A549 (cell line): ENCODE results near the gene RAB3GAP2. TPM values are rescaled to one million over a fixed set of nuclear protein-coding genes. Genes with fewer than 3 reads are reported as not detected.

Source experiments
- ATAC-seq, 2 experiments: fragments of 200-7000 bp in 1 of 2; fragments of >200 bp in 1 of 2; cut with Nextera tagmentation in 1 of 2; cut with Tn5 transposase in 1 of 2; 3 replicates each; pipeline versions ENCODE4 v1.8.0 to v1.9.1; 2018 to 2020; ENCODE audit warnings: mild to moderate bottlenecking in 1 of 2, moderate library complexity in 1 of 2
- CTCF ChIA-PET: fragments of 300-600 bp; sonication (Branson Sonifier 250); formaldehyde crosslinking; extraction: SDS; loops from one replicate; lab custom pipeline; 2021; ENCODE audit warnings: antibody characterized with exemption, inconsistent platforms; lab: Yijun Ruan, JAX
- POLR2A ChIA-PET: fragments of 350-600 bp; formaldehyde crosslinking; extraction: SDS; loops from one replicate; lab custom pipeline; 2021; ENCODE audit warnings: antibody characterized with exemption, inconsistent platforms; lab: Yijun Ruan, JAX
- DNase-seq, 2 experiments: peaks; one replicate each; pipeline versions ENCODE4 v3.0.0 to v3.0.0-alpha.2; 2011 to 2016; ENCODE audit warnings: low read depth in 1 of 2, low spot score in 1 of 2
- FAIRE-seq: peaks from 2 replicates; lab custom pipeline; 2011; peaks lifted over from hg19 to GRCh38; lab: Jason Lieb, UNC
- H3K27ac ChIP-seq, 2 experiments: fragments of >200 bp; sonication (Bioruptor Twin); formaldehyde crosslinking; 3 replicates each; pipeline ENCODE4 v1.5.1; 2016 to 2017
- H3K4me1 ChIP-seq: fragments of >200 bp; sonication (Bioruptor Twin); formaldehyde crosslinking; 3 replicates; pipeline ENCODE4 v1.6.1; 2016
- H3K4me2 ChIP-seq: fragments of >200 bp; sonication (Bioruptor Twin); formaldehyde crosslinking; 3 replicates; pipeline ENCODE4 v1.6.1; 2016
- H3K4me3 ChIP-seq: fragments of >200 bp; sonication (Bioruptor Twin); formaldehyde crosslinking; 3 replicates; pipeline ENCODE4 v1.5.1; 2016
- H3K9me3 ChIP-seq: fragments of >200 bp; sonication (Bioruptor Twin); formaldehyde crosslinking; 3 replicates; pipeline ENCODE4 v1.6.1; 2016
- CBX2 ChIP-seq: fragments of 200-600 bp; sonication (generic); IDR thresholded peaks from 2 replicates; pipeline ENCODE4 v1.6.1; 2016; ENCODE audit warnings: low read depth, mild to moderate bottlenecking, borderline replicate concordance
- CEBPB ChIP-seq, 2 experiments: fragments of >200 bp in 1 of 2; sonication (Bioruptor Twin) in 1 of 2; formaldehyde crosslinking in 1 of 2; IDR thresholded peaks; 2 replicates each; pipeline ENCODE4 v1.6.1; 2012 to 2016
- CHD2 ChIP-seq: fragments of 150-350 bp; IDR thresholded peaks from 2 replicates; pipeline ENCODE4 v1.6.1; 2014; ENCODE audit warnings: low read length; ENCODE audit not compliant: partially characterized antibody
- EHMT2 ChIP-seq: fragments of 200-600 bp; sonication (generic); IDR thresholded peaks from 2 replicates; pipeline ENCODE4 v1.6.1; 2016; ENCODE audit warnings: antibody characterized with exemption, low read depth, mild to moderate bottlenecking, moderate library complexity
- EP300 ChIP-seq, 2 experiments: fragments of >200 bp; sonication (Bioruptor Twin); formaldehyde crosslinking; IDR thresholded peaks; 2 replicates in 1 of 2; 3 replicates in 1 of 2; pipeline ENCODE4 v1.6.1; 2016 to 2017
- FOSL2 ChIP-seq, 2 experiments: fragments of 450-650 bp in 1 of 2; fragments of >200 bp in 1 of 2; sonication (Bioruptor Twin) in 1 of 2; formaldehyde crosslinking; IDR thresholded peaks; 2 replicates each; pipeline versions ENCODE4 v1.5.0 to v1.6.1; 2016 to 2020; ENCODE audit warnings: mild to moderate bottlenecking in 1 of 2, moderate library complexity in 1 of 2
- HDAC2 ChIP-seq: fragments of 200-600 bp; sonication (generic); IDR thresholded peaks from 2 replicates; pipeline ENCODE4 v1.6.1; 2016
- HEYL ChIP-seq: fragments of 250-450 bp; sonication (Bioruptor Pico); IDR thresholded peaks from 2 replicates; pipeline ENCODE4 v1.8.0; 2021; ENCODE audit warnings: mild to moderate bottlenecking, moderate library complexity
- HOXA7 ChIP-seq: fragments of 250-450 bp; sonication (Bioruptor Pico); IDR thresholded peaks from 2 replicates; pipeline ENCODE4 v1.5.0; 2020; ENCODE audit warnings: mild to moderate bottlenecking, moderate library complexity
- HOXB13 ChIP-seq: fragments of 250-450 bp; sonication (Bioruptor Pico); IDR thresholded peaks from 2 replicates; pipeline ENCODE4 v1.5.0; 2020; ENCODE audit warnings: low read depth, mild to moderate bottlenecking, moderate library complexity
- JUNB ChIP-seq: fragments of >200 bp; sonication (Bioruptor Twin); formaldehyde crosslinking; IDR thresholded peaks from 2 replicates; pipeline ENCODE4 v1.6.1; 2016
- KDM5A ChIP-seq: fragments of 200-600 bp; sonication (generic); IDR thresholded peaks from 2 replicates; pipeline ENCODE4 v1.6.1; 2016; ENCODE audit warnings: antibody characterized with exemption, mild to moderate bottlenecking
- MAFK ChIP-seq: fragments of 450-650 bp; IDR thresholded peaks from 2 replicates; pipeline ENCODE4 v1.6.1; 2014; ENCODE audit not compliant: partially characterized antibody
- MAZ ChIP-seq: fragments of 150-350 bp; IDR thresholded peaks from 2 replicates; pipeline ENCODE4 v1.6.1; 2014; ENCODE audit warnings: antibody characterized with exemption, low read depth, low read length, borderline replicate concordance
- NFE2L2 ChIP-seq: fragments of 150-350 bp; conservative IDR thresholded peaks from 2 replicates; pipeline ENCODE4 v1.6.1; 2014; ENCODE audit warnings: low read length
- NPAS2 ChIP-seq: fragments of 250-450 bp; sonication (Bioruptor Pico); IDR thresholded peaks from 2 replicates; pipeline ENCODE4 v1.8.0; 2022; ENCODE audit warnings: mild to moderate bottlenecking, moderate library complexity, borderline replicate concordance
- RARB ChIP-seq: fragments of 250-450 bp; sonication (Bioruptor Pico); IDR thresholded peaks from 2 replicates; pipeline ENCODE4 v1.8.0; 2021; ENCODE audit warnings: mild to moderate bottlenecking, moderate library complexity
- RCOR1 ChIP-seq: fragments of 150-350 bp; IDR thresholded peaks from 2 replicates; pipeline ENCODE4 v1.6.1; 2014; ENCODE audit warnings: antibody characterized with exemption, low read length, low read depth
- RFX5 ChIP-seq: fragments of 450-650 bp; IDR thresholded peaks from 2 replicates; pipeline ENCODE4 v1.7.1; 2014; ENCODE audit warnings: antibody characterized with exemption, mild to moderate bottlenecking, moderate library complexity
- ZFP36 ChIP-seq: fragments of 450-650 bp; IDR thresholded peaks from 2 replicates; pipeline ENCODE4 v1.6.1; 2014; ENCODE audit warnings: borderline replicate concordance; ENCODE audit not compliant: partially characterized antibody
- WGBS: methylation state at CpG from one replicate; pipeline ENCODE4 v1.1.6; 2017; ENCODE audit errors: missing lambda C conversion rate; 5-methylcytosine and 5-hydroxymethylcytosine counted together
- polyA plus RNA-seq, 4 experiments: library from polyadenylated mRNA; depleted of rRNA in 3 of 4; stranded (reverse); fragments of >200 nt; fragmentation: RNase III in 1 of 4; extraction: RNeasy Plus Mini Kit Qiagen cat#74134 plus additional on column Dnase treatment in 1 of 4; gene quantifications; 2 replicates in 3 of 4; 3 replicates in 1 of 4; pipeline ENCODE4 v1.2.3, GENCODE V29; 2011 to 2017
- TF ChIP-seq, protein P1 (sequence below): IDR thresholded peaks from 2 replicates; pipeline ENCODE4 v1.6.1; 2012
- TF ChIP-seq, protein P2 (sequence below): IDR thresholded peaks from 2 replicates; pipeline ENCODE4 v1.6.1; 2012; ENCODE audit warnings: low read depth, borderline replicate concordance
- TF ChIP-seq, protein P3 (sequence below): IDR thresholded peaks from 2 replicates; pipeline ENCODE4 v1.6.1; 2012

RAB3GAP2 gene
- polyA plus RNA-seq, 2 of the 4 experiments (the other 2 are of a cell fraction), result 14.1 to 42.8 TPM

DNA sequence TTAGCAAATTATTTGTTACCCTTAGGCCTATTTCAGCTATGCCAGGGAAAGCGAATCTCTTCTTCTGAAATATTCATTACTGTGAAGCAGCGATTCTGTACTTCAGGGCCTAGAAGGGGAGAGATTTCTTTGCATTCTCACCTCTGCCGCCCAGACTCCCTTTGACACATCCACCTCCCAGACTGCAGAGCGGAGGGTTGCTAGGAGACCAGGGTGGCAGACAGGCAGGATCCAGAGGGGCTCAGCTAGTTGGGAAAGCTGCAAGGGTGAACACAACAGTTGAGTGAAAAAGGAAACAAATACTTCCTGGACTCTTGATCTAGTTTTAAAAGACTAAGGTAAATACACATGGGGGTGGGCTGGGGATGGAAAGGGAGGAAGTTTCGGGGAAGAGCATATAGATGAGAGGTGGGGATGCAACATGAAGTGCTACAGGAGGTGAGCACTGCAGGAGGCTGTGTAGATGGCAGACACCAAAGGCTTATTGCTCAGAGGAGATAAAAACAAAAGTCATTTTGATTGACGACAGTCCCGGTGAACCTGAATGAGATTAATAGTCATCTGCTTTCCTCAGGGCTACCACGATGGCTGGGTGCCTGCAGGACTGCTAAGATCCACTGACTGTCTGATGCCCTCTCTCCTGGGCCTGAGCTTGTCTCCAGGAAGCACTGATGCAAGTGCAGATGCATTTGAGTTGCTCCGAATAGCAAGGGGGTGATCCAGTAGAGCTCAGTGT, 26.4 kb upstream of the RAB3GAP2 start:
- Histone ChIP-seq H3K27ac (no peak overlapping the region), H3K4me2 (no peak overlapping the region), H3K9me3 (no peaks in the 10 kb centered on the region), H3K4me1 (peaks cover 10% of the 10 kb centered on the region; the same call in 2 of the 3 replicates), H3K4me3 (no peak overlapping the region)
- FAIRE-seq (no peak), DNase-seq (no peak), ATAC-seq (no peak)
- POLR2A ChIA-PET, result interaction anchor here (0.6 kb wide), 1 partner anchor 17 kb away, joined by 4 read pairs; no protein-coding TSS in a partner anchor
- 58% methylated on average over 8 of the region's 9 CpGs for WGBS
- CTCF ChIA-PET, result interaction anchor here (0.8 to 2.9 kb wide), 7 partner anchors 13 to 477 kb away, joined by 3 to 17 read pairs (median 3); no protein-coding TSS in a partner anchor
- TF ChIP-seq CBX2 (no peak), CHD2 (no peak)

DNA sequence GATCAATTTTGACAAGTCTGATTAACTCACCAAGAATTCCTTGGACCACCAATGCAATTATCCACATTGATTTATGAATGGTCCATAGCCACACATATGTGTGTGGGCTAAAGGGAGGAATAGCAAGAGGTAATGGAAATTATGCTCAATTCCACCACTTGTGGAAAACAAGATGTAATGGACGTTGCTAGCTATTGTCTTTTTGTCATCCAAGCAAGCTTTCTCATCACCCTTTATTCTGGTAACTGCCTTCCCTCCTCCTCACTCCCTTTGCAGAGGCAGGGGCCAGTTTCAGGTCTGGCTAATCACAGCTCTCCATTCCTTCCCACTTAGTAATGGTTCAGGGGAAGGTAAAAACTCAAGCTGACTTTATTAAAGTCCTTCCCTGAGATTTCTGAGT, 24.7 kb upstream of the RAB3GAP2 start:
- POLR2A ChIA-PET, result no interaction called here
- Histone ChIP-seq H3K27ac (no peak overlapping the region), H3K4me2 (no peak overlapping the region), H3K9me3 (no peaks in the 10 kb centered on the region), H3K4me1 (peaks cover 10% of the 10 kb centered on the region; the same call in 2 of the 3 replicates), H3K4me3 (no peak overlapping the region)
- CTCF ChIA-PET, result interaction anchor here (0.6 to 3.7 kb wide), 13 partner anchors 10 to 507 kb away, joined by 3 to 27 read pairs (median 6); partner anchors contain the start of gene RAB3GAP2
- ATAC-seq (no peak), DNase-seq (no peak), FAIRE-seq (no peak)
- WGBS, result 8% methylated on average over 1 of the region's 1 CpG
- no peak for TF ChIP-seq ZFP36
- TF ChIP-seq CEBPB (IDR thresholded peaks at IDR 0.05), result no peak
- TF ChIP-seq, protein P1, sequence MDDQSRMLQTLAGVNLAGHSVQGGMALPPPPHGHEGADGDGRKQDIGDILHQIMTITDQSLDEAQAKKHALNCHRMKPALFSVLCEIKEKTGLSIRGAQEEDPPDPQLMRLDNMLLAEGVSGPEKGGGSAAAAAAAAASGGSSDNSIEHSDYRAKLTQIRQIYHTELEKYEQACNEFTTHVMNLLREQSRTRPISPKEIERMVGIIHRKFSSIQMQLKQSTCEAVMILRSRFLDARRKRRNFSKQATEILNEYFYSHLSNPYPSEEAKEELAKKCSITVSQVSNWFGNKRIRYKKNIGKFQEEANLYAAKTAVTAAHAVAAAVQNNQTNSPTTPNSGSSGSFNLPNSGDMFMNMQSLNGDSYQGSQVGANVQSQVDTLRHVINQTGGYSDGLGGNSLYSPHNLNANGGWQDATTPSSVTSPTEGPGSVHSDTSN, result no peak

DNA sequence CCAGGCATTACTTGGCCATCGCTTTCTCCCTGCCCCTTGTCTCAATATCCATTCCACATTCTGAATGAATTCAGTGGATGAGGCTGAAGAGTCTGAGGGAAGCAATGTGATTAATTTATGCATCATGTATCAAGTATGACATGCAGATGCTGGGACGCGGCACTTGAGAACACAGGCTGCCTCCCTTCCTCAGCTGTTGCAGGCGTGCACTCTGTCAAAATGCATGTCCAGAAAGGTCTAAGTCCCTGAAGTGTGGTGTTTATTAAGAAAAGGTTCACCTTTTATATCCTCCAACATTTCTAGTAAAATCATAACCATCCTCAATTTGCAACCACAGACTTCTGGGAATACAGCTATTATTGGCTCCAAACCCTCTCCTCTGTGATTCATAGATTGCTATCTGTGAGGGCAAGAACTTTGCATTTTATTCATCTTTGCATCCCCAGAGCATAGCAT, 22.6 kb upstream of the RAB3GAP2 start:
- no peak for ATAC-seq
- no peak overlapping the region for H3K4me3 ChIP-seq
- CTCF ChIA-PET, result interaction anchor here (0.6 to 3.7 kb wide), 5 partner anchors 8 to 67 kb away, joined by 3 to 27 read pairs (median 4); no protein-coding TSS in a partner anchor
- TF ChIP-seq HEYL (CRISPR knock-in tag), result no peak
- TF ChIP-seq, protein P2, sequence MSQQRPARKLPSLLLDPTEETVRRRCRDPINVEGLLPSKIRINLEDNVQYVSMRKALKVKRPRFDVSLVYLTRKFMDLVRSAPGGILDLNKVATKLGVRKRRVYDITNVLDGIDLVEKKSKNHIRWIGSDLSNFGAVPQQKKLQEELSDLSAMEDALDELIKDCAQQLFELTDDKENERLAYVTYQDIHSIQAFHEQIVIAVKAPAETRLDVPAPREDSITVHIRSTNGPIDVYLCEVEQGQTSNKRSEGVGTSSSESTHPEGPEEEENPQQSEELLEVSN, result no peak
- TF ChIP-seq HOXA7 (CRISPR knock-in tag), result no peak
- TF ChIP-seq HDAC2, result no peak
- TF ChIP-seq RFX5, result no peak
- TF ChIP-seq RARB (CRISPR knock-in tag), result no peak
- no peak for TF ChIP-seq KDM5A
- no peak for TF ChIP-seq HOXB13 (CRISPR knock-in tag)
- no peak for TF ChIP-seq RCOR1
- TF ChIP-seq MAZ, result no peak
- no peak for TF ChIP-seq CBX2
- TF ChIP-seq EP300 (IDR thresholded peaks at IDR 0.05), result no peak
- TF ChIP-seq FOSL2 (IDR thresholded peaks at IDR 0.05), result no peak
- no peak for TF ChIP-seq FOSL2 (CRISPR knock-in tag; IDR thresholded peaks at IDR 0.05)
- no peak for TF ChIP-seq NFE2L2
- no peak for TF ChIP-seq NPAS2 (CRISPR knock-in tag)
- no peak for TF ChIP-seq MAFK
- no peak for TF ChIP-seq EHMT2
- TF ChIP-seq JUNB, result no peak
- TF ChIP-seq, protein P3, sequence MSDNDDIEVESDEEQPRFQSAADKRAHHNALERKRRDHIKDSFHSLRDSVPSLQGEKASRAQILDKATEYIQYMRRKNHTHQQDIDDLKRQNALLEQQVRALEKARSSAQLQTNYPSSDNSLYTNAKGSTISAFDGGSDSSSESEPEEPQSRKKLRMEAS, result no peak
- TF ChIP-seq, all 56 proteins: peak for 0
- Histone ChIP-seq H3K4me2 (no peak overlapping the region), H3K9me3 (no peaks in the 10 kb centered on the region), H3K4me1 (no peaks in the 10 kb centered on the region), H3K27ac (no peak overlapping the region)
- 56% methylated on average over 4 of the region's 4 CpGs for whole genome bisulfite sequencing
- POLR2A ChIA-PET, result no interaction called here
- no peak for DNase-seq
- FAIRE-seq, result no peak
